Mammary epithelial cell (primary cell): Measurements from ENCODE around the gene LRP10.

Source experiments
- EZH2 ChIP-seq: IDR thresholded peaks from 2 replicates; pipeline ENCODE4 v1.6.1; 2012; ENCODE audit warnings: low read length, inconsistent platforms, borderline replicate concordance
- TF ChIP-seq, protein P1 (sequence below), 2 donors: IDR thresholded peaks in 1 of 2; conservative IDR thresholded peaks in 1 of 2; 2 replicates each; pipeline ENCODE4 v1.5.1; 2011 to 2012; ENCODE audit warnings: inconsistent platforms in 2 of 2, low read length in 2 of 2, mild to moderate bottlenecking in 2 of 2, control low read depth in 1 of 2, low read depth in 1 of 2; ENCODE audit not compliant: insufficient read depth in 1 of 2; ENCODE audit errors: extremely low read depth in 1 of 2

DNA sequence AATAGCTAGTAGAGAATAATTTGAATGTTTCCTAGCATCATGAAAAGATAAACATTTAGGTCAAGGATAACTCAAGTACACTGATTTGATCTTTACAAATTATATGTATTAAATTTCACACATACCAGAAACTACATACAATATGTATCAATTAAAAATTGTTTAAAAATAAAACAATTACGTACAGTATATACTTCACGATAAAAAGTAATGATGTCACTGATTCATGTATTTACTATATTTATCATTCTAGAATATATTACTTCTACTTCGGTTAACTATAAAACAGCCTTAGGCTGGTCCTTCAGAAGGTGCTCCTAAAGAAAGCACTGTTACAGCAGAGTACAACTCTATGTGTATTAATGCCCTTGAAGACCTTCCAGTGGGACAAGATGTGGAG, 35.9 kb downstream of the LRP10 start:
- TF ChIP-seq, protein P1, sequence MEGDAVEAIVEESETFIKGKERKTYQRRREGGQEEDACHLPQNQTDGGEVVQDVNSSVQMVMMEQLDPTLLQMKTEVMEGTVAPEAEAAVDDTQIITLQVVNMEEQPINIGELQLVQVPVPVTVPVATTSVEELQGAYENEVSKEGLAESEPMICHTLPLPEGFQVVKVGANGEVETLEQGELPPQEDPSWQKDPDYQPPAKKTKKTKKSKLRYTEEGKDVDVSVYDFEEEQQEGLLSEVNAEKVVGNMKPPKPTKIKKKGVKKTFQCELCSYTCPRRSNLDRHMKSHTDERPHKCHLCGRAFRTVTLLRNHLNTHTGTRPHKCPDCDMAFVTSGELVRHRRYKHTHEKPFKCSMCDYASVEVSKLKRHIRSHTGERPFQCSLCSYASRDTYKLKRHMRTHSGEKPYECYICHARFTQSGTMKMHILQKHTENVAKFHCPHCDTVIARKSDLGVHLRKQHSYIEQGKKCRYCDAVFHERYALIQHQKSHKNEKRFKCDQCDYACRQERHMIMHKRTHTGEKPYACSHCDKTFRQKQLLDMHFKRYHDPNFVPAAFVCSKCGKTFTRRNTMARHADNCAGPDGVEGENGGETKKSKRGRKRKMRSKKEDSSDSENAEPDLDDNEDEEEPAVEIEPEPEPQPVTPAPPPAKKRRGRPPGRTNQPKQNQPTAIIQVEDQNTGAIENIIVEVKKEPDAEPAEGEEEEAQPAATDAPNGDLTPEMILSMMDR (conservative IDR thresholded peaks at IDR 0.05 in 1 of 2, IDR thresholded peaks at IDR 0.05 in 1 of 2; ENCODE audit: extremely low read depth in 1 of 2, insufficient read depth in 1 of 2, low read depth in 1 of 2, low read length in 2 of 2) = no peak
- TF ChIP-seq EZH2 = no peak
